Prostate gland (tissue), 2 donors: ENCODE measurements around the gene KBTBD13. TPM values are rescaled to one million over a fixed set of nuclear protein-coding genes. Genes with fewer than 3 reads are reported as not detected.
A peak's percentile ranks its signal among the peaks of the same experiment; 100 is the strongest.
"Not testable (repeated sequence)": the region's sequence is repeated elsewhere in the genome, so short reads cannot be mapped to it uniquely, and the experiment has no call there.

Experiments used
- DNase-seq: peaks from one replicate; pipeline ENCODE4 v3.0.0-alpha.2; 2019; ENCODE audit warnings: low spot score
- H3K27ac ChIP-seq, 2 donors: fragments of 200-600 bp; sonication (generic); 2 replicates each; pipeline ENCODE4 v1.5.1; 2017 to 2019
- H3K27me3 ChIP-seq: fragments of 200-600 bp; sonication (generic); replicated peaks from 2 replicates; pipeline ENCODE4 v1.5.1; 2019; ENCODE audit not compliant: insufficient read depth
- H3K36me3 ChIP-seq, 2 donors: fragments of 200-600 bp; sonication (generic); 1 replicate in 1 of 2; 2 replicates in 1 of 2; pipeline versions ENCODE4 v1.5.1 to v1.8.1; 2017 to 2019
- H3K4me1 ChIP-seq: fragments of 200-600 bp; sonication (generic); replicated peaks from 2 replicates; pipeline ENCODE4 v1.5.1; 2019
- H3K4me3 ChIP-seq, 2 donors: fragments of 200-600 bp; sonication (generic); 2 replicates each; pipeline ENCODE4 v1.5.1; 2017 to 2019
- H3K9me3 ChIP-seq: fragments of 200-600 bp; sonication (generic); 2 replicates; pipeline ENCODE4 v1.5.1; 2017
- POLR2A ChIP-seq: fragments of 450-650 bp; IDR thresholded peaks from one replicate; pipeline ENCODE4 v1.6.1; 2016; ENCODE audit warnings: antibody characterized with exemption, mild to moderate bottlenecking
- POLR2AphosphoS5 ChIP-seq: sonication (generic); formaldehyde crosslinking; IDR thresholded peaks from one replicate; pipeline ENCODE4 v1.6.1; 2017; ENCODE audit warnings: antibody characterized with exemption
- WGBS: methylation state at CpG from one replicate; pipeline ENCODE4 v1.1.5; 2018; 5-methylcytosine and 5-hydroxymethylcytosine counted together
- intact Hi-C: fragments of 100-400 bp; cut with DNase I; formaldehyde crosslinking; loops from one replicate; pipeline ENCODE4 v1.14.2; 2022
- total RNA-seq, 2 donors: library from RNA; depleted of rRNA; stranded (reverse); fragments of >200 nt; gene quantifications; one replicate each; pipeline ENCODE4 v1.1.0, GENCODE V29; 2016
- TF ChIP-seq, protein P1 (sequence below), 4 experiments: fragments of 200-600 bp in 2 of 4; fragments of 450-650 bp in 2 of 4; sonication (generic) in 2 of 4; IDR thresholded peaks; 1 replicate in 3 of 4; 2 replicates in 1 of 4; pipeline ENCODE4 v1.5.1; 2016 to 2019; ENCODE audit warnings: antibody characterized with exemption in 4 of 4, mild to moderate bottlenecking in 2 of 4, moderate library complexity in 2 of 4

The KBTBD13 gene
- total RNA-seq, 2 donors from 2014 or later, result 0.57 TPM; not detected in 1

DNA sequence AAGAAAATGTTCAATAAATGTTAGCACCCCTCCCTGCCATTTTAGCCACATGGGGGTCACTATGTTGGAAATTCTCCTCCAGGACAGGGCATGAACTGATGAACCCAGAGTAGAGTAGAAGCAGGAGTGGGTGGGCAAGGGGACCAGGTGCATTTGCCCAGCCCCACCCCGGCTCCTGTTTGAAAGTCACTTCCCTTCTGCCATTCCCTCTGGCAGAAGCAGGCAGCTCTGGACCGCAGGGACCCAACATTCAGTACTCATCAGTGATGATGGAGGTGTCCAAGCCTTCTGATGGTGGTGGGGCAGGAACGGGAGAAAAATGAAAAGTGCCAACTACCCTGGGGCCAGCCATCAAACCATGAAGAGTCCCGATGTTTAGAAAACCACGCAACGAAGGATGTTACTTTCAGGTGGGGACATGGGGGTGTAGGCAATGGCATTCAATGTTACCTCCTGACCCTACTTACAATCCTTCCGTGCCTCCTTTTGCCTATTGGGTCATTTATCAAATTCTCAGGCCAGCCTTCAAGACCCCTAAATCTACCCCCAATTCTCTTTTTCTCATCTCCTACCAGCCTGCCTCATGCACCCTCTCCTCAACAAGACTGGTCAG is 21.2 kb downstream of the KBTBD13 start:
- H3K4me1 ChIP-seq, result no peaks in the 10 kb centered on the region
- no peak for DNase-seq
- H3K9me3 ChIP-seq, result no peaks in the 10 kb centered on the region
- TF ChIP-seq POLR2AphosphoS5, result no peak
- TF ChIP-seq POLR2A, result no peak
- TF ChIP-seq, protein P1, sequence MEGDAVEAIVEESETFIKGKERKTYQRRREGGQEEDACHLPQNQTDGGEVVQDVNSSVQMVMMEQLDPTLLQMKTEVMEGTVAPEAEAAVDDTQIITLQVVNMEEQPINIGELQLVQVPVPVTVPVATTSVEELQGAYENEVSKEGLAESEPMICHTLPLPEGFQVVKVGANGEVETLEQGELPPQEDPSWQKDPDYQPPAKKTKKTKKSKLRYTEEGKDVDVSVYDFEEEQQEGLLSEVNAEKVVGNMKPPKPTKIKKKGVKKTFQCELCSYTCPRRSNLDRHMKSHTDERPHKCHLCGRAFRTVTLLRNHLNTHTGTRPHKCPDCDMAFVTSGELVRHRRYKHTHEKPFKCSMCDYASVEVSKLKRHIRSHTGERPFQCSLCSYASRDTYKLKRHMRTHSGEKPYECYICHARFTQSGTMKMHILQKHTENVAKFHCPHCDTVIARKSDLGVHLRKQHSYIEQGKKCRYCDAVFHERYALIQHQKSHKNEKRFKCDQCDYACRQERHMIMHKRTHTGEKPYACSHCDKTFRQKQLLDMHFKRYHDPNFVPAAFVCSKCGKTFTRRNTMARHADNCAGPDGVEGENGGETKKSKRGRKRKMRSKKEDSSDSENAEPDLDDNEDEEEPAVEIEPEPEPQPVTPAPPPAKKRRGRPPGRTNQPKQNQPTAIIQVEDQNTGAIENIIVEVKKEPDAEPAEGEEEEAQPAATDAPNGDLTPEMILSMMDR (IDR thresholded peaks at IDR 0.05), result no peak
- no peaks in the 10 kb centered on the region for H3K27me3 ChIP-seq
- intact Hi-C loops, result loop anchor here (5.0 kb wide), 1 partner anchor 60 kb away; no protein-coding TSS in a partner anchor
- H3K27ac ChIP-seq, result no peak overlapping the region
- no peaks in the 10 kb centered on the region for H3K36me3 ChIP-seq
- WGBS, result 96% methylated on average over 7 of the region's 7 CpGs
- no peak overlapping the region for H3K4me3 ChIP-seq

DNA sequence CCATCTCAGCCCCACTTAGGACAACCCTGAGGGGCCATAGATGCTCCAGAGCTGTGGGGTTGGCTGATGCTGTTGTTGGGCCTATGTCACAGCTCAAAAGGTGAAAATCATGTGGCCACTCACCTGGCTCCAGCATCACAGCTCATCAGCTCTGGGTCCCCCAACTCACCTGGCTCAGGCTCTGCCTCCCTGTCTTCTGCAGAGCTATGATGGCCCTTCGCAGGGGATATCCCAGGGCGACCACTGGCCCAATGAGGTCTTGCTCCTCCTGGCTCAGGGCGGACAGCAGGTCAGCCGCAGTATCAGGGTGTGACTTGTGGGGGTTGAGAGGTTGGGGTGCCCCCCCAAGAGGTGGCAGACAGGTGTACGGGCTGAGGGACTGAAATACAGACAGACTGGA is 22.8 kb downstream of the KBTBD13 start:
- no peak for TF ChIP-seq POLR2AphosphoS5
- TF ChIP-seq, protein P1 (IDR thresholded peaks at IDR 0.05), result no peak
- no peak for TF ChIP-seq POLR2A
- no peaks in the 10 kb centered on the region for H3K4me1 ChIP-seq
- no peaks in the 10 kb centered on the region for H3K9me3 ChIP-seq
- WGBS, result 93% methylated on average over 5 of the region's 5 CpGs
- H3K36me3 ChIP-seq, result no peaks in the 10 kb centered on the region
- H3K27ac ChIP-seq, result no peak overlapping the region
- H3K27me3 ChIP-seq, result no peaks in the 10 kb centered on the region
- no peak for DNase-seq
- intact Hi-C loops, result loop anchor here (5.0 kb wide), 1 partner anchor 62 kb away; no protein-coding TSS in a partner anchor
- H3K4me3 ChIP-seq, result no peak overlapping the region

DNA sequence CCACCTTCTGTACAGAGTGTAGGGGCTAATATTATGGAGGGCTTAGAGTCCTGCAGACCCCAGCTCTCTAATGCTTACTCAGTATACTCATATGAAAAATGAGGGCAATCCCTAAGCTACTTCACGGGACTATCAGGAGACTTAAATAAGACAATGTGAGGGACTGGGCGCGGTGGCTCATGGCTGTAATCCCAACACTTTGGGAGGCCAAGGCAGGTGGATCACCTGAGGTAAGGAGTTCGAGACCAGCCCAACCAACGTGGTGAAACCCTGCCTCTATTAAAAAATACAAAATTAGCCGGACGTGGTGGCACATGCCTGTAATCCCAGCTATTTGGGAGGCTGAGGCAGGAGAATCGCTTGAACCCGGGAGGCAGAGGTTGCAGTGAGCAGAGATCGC is 23.3 kb downstream of the KBTBD13 start:
- not testable (repeated sequence) for DNase-seq, H3K36me3 ChIP-seq, H3K27ac ChIP-seq, H3K9me3 ChIP-seq, H3K4me3 ChIP-seq, H3K27me3 ChIP-seq, H3K4me1 ChIP-seq
- intact Hi-C loops, result loop anchor here (5.0 kb wide), 1 partner anchor 62 kb away; no protein-coding TSS in a partner anchor
- 94% methylated on average over 10 of the region's 10 CpGs for WGBS

DNA sequence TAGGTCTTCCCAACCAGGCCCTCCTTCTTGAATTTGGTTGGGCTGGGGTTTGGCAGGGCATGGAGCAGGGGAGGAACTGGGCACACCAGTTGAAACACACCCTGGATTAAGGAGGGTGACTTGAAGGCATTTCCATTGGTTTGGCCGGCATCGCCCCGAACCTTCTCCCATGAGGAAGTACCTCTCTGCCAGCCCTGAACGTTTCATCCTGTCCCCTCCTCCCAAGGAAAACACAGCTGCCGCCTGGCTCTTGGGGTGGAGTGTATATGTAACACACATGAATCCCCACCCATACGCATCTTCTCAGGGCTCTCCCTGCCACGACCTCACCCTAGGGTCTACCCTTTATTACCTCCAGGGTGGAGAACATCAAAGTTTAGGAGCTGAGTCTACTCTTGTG is 23.9 kb downstream of the KBTBD13 start:
- peak; percentile 35 for DNase-seq
- Histone ChIP-seq H3K4me3 (no peak overlapping the region), H3K4me1 (no peaks in the 10 kb centered on the region), H3K27me3 (no peaks in the 10 kb centered on the region), H3K36me3 (no peaks in the 10 kb centered on the region), H3K9me3 (no peaks in the 10 kb centered on the region), H3K27ac (peak overlapping the region in 1 of 2 donors; percentile 54)
- TF ChIP-seq, protein P1 (IDR thresholded peaks at IDR 0.05), result no peak
- TF ChIP-seq POLR2AphosphoS5, result peak; percentile 28
- intact Hi-C loops, result no loop called here
- WGBS, result 57% methylated on average over 7 of the region's 7 CpGs

DNA sequence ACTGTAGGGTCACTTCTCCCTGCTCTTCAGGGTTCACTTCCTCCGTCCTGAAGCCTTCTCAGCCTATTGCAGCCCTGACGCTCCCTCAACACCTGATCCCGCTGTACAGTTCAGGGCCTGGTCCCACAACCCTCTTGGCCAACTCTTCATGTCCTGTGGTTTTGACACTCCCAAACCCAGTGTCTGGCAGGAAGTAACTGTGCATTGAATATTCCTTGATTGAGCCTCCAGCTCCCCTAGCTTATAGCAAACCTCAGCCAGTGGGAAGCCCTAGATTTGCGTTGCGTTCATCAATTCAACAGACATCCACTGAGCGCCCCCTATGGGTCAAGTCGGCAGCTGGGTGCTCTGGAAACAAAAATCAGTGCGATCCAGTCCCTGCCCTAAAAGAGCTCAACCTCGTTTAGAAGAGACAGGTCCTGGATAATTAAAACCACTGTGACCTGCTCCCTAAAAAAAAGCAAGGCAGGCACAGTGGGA is 24.9 kb downstream of the KBTBD13 start:
- H3K27ac ChIP-seq, result peak overlapping the region in 1 of 2 donors; percentile 54
- H3K4me1 ChIP-seq, result no peaks in the 10 kb centered on the region
- 37% methylated on average over 9 of the region's 9 CpGs for WGBS
- DNase-seq, result peak; percentile 51
- H3K4me3 ChIP-seq, result no peak overlapping the region
- H3K9me3 ChIP-seq, result no peaks in the 10 kb centered on the region
- no peaks in the 10 kb centered on the region for H3K36me3 ChIP-seq
- H3K27me3 ChIP-seq, result no peaks in the 10 kb centered on the region
- intact Hi-C loops, result no loop called here
- TF ChIP-seq POLR2AphosphoS5, result peak; percentile 32
- no peak for TF ChIP-seq POLR2A
- TF ChIP-seq, protein P1 (IDR thresholded peaks at IDR 0.05), result peak; percentile 63 to 85 (median 76)
